AG09319 (cell line): ENCODE measurements around the gene TUBA8.
"Not testable (repeated sequence)": the region's sequence is repeated elsewhere in the genome, so short reads cannot be mapped to it uniquely, and the experiment has no call there.

Experiments
- DNase-seq: peaks from one replicate; pipeline ENCODE4 v3.0.0-alpha.2; 2010; ENCODE audit warnings: low read depth; ENCODE audit errors: extremely low read depth
- TF ChIP-seq, protein P1 (sequence below): IDR thresholded peaks from 2 replicates; pipeline ENCODE4 v1.5.1; 2011; ENCODE audit warnings: low read depth, mild to moderate bottlenecking, inconsistent platforms, low read length, moderate library complexity

The TUBA8 gene

GRCh38 chr22:18145676-18146388, 35.2 kb downstream of the TUBA8 start:
- TF ChIP-seq, protein P1, sequence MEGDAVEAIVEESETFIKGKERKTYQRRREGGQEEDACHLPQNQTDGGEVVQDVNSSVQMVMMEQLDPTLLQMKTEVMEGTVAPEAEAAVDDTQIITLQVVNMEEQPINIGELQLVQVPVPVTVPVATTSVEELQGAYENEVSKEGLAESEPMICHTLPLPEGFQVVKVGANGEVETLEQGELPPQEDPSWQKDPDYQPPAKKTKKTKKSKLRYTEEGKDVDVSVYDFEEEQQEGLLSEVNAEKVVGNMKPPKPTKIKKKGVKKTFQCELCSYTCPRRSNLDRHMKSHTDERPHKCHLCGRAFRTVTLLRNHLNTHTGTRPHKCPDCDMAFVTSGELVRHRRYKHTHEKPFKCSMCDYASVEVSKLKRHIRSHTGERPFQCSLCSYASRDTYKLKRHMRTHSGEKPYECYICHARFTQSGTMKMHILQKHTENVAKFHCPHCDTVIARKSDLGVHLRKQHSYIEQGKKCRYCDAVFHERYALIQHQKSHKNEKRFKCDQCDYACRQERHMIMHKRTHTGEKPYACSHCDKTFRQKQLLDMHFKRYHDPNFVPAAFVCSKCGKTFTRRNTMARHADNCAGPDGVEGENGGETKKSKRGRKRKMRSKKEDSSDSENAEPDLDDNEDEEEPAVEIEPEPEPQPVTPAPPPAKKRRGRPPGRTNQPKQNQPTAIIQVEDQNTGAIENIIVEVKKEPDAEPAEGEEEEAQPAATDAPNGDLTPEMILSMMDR = no peak

DNA sequence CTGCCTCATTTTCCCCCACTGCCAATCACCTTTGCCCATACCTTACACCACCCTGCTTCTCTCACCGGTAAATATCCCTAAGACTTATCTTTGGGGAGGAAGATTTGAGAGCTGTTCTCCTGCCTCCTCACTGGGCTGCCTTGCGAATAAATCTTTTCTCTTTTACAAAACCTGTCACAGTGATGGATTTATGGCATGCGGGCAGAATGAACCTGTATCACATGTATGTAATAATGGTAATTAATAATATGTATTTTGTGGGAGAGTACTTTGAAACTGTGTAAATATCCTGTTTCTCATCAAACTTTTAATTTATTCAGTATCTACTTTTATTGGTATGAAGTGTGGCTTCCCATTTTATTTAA, 35.8 kb downstream of the TUBA8 start:
- TF ChIP-seq, protein P1 = no peak
- DNase-seq = no peak

More at GRCh38 chr22:18145676-18146388, 35.2 kb downstream of the TUBA8 start:
- DNase-seq = no peak

- TF ChIP-seq, protein P1 = no peak
- no peak for DNase-seq
Measured at GRCh38 chr22:18147791-18148190, 37.2 kb downstream of the TUBA8 start.

DNA sequence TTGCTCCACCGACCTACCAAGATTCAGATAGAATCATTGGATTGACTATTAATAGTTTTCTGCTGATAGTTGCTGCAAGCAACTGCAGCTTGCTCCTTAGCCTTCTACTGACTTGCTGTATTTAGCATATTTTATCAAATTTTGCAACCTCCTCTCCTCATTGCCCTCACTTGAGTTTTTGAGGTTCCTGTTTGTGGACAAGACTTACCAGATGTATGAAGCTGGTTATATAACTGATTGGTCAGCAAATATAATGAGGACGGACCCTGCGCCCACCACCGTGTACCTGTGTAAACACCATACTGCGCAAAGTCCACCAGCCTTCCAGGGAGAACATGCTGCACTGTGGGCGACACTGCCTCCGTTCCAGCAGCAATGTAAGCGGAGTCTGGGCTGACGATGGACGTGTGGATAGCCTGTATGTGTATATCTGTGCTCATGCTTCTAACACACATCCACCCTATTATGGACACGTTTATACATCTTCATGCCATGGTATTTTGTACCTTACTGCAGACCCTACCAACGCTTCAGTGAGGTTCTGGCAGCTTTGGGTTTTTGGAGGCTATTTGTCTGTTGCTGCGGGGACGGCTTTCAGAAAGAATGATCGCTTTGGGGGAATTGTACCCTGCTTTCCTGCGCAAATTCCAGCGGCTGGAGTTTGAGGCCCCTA, 37.8 kb downstream of the TUBA8 start:
- no peak for DNase-seq
- TF ChIP-seq, protein P1 = no peak

DNA sequence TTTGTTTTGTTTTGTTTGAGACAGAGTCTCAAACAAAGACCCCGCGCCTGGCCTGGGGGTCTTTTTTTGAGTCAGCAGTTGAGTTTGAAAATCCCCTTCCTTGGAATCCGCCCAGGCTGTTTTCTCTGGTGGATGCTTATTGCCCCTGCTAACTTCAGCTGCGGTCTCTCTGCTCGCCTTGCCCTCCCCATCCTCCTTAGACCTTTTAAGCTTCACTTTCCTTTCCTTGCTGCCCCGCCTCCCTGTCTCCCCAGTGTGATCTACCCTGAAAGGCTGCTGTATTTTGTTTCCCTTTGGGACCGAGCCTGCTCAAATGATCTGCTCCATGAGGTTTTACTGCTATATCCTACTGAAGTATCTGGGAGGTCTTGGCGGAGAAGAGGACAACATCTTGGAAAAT, 41.9 kb downstream of the TUBA8 start:
- TF ChIP-seq, protein P1 = no peak
- no peak for DNase-seq

DNA sequence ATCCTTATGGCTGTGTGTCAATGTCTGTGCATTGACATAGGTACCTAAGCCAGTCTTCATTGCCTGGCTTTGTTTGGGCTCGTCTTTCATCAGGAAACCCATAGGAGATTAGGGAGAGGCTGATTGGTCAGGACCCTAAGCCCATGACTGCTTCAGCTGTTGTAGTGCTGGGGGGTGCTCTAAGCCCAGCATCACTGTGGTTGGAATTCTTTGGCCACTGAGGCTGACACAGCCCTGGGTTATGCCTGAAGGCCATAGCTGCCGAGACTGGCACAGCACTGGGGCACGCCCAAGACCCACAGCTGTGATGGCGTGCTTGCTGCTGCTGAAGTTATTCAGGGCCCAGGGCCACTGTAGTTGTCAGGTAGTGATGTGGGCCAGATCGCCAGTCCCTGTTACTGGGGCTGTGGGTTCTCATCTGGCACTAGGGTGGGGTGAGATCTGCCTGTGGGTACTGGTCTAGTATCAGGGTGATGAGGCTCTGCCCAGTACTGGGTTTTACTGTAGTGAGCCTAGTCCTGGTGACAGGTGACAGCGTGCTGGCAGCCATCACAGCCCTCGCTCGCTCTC, 44.3 kb downstream of the TUBA8 start:
- no peak for DNase-seq

GRCh38 chr22:18155546-18155945, 44.9 kb downstream of the TUBA8 start:
- not testable (repeated sequence) for DNase-seq

More for the DNA sequence above, 44.3 kb downstream of the TUBA8 start:
- TF ChIP-seq, protein P1 = no peak
